Cortex of kidney (tissue), 1 donor: ENCODE measurements around the gene NEUROD4.

Experiments used
- DNase-seq: peaks from one replicate; lab custom pipeline; 2025; lab: John Stamatoyannopoulos, UW

Gene NEUROD4

DNA sequence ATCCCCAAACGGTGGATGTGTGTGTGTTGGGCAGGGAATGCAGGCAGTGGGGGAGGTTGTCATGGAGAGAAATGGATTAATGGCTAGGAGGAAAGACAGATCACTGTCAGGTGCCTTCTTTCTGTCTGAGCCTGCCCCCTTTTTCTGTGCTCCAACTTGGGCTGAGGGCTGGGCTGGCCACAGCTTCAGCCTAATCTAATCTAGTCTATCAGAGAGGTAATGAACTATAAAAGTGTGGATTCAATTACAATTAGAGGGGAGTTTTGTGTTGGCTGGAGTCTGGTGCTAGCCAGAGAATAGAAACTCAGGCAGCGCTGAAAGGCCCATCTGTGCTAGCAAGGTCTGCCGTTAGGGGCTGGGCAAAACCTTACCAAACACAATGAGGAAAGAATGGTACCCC, 41.2 kb downstream of the NEUROD4 start:
- DNase-seq = no peak

DNA sequence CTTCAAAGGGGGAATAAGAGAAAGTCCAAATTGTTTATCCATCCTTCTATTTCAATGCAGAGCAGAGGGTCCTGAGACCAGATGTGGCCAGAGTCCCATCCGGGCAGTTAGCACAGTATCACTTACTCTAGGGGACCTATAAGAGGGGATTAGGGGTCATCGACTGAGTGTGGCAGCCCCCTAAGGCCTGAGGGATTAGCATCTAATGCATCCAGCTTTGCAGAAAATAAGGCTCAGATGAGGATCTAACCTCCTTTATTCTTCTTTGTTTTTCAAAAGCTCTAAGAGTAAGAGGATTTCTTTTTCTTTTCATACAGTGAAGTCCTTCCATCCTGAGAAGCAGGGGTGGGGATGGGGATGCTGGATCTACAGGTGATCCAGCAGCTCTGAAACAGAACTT, 43.5 kb downstream of the NEUROD4 start:
- no peak for DNase-seq

DNA sequence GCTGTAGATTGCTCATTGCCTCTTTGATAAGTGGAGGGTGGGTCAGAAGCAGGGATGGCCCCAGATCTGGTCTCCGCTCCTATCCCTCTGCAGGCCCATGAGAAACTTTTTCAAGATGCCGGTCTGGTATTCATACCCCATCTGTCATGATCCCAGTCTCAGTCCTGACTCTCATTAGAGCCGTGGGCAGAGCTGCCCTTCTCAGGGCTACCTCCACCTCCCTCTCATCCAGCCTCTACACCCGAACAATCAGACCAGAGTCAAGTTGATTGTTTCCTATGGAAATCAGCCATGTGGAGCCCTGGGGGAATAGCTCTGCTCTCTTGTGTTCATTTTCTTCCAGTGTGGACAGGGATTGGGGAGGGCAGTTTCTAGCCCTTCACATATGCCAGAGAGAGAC, 45.8 kb downstream of the NEUROD4 start:
- DNase-seq = no peak

DNA sequence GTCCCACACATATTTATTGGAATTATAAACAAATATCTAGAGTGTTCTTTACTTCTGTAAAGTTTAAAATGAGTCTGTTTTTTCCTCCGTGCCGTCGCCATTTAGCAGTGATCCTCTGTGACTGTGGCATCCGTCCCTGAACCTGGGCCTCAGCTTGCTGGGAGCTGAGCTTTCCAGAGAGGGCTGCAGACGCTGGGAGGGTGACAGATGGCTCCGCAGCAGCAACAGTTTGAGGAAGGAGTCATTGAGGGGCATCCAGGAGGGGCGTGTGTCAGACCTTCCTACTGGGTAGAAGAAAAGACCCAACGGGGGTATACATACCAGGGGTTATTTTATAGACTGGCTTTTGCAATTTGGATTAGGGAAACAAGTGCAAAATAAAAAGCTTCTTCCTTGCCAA, 47.9 kb downstream of the NEUROD4 start:
- DNase-seq = no peak

DNA sequence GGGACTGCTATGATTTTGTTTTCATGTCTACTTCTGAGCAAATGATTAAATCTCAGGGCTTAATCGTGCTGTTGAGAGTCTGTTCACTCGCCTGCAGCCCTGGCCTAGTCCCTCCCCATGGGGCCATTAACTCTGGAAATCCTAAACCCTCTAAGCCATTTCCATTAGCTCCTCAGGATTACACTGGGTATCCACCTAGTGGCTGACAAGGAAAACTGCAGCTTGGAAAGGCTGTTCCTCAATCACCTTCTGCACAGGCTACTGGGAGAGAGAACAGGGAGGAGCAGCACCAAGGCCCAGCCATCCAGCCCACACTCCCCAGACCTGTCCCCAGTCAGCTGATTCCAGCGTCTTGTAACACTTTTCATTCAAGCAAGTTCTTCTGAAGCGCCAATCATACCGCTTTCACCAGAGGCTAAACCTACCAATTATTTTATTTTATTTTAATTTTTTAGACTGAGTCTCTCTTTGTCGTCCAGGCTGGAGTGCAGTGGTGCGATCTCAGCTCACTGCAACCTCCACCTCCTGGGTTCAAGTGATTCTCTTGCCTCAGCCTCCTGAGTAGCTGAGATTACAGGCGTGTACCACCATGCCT, 48.7 kb downstream of the NEUROD4 start:
- DNase-seq = no peak

DNA sequence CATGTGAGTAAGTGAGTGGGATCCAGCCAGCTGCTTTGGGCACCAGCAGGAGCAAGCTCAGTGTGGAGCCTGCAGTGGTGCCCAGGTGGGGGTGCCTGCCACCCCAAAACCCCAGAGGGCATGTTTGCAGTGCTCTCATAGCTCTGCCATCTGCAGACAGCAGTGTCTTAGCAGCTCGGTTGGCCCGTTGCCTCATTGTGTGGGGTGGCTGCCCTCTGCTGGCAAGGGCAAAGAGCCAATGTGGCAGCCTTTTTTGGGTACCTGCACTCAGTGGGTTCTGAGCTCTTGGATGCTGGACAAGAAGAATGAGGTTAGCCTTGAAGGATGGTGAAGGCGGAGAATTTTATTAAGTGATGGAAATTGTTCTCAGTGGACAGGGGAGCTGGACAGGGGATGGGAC, 52.3 kb downstream of the NEUROD4 start:
- DNase-seq = no peak

DNA sequence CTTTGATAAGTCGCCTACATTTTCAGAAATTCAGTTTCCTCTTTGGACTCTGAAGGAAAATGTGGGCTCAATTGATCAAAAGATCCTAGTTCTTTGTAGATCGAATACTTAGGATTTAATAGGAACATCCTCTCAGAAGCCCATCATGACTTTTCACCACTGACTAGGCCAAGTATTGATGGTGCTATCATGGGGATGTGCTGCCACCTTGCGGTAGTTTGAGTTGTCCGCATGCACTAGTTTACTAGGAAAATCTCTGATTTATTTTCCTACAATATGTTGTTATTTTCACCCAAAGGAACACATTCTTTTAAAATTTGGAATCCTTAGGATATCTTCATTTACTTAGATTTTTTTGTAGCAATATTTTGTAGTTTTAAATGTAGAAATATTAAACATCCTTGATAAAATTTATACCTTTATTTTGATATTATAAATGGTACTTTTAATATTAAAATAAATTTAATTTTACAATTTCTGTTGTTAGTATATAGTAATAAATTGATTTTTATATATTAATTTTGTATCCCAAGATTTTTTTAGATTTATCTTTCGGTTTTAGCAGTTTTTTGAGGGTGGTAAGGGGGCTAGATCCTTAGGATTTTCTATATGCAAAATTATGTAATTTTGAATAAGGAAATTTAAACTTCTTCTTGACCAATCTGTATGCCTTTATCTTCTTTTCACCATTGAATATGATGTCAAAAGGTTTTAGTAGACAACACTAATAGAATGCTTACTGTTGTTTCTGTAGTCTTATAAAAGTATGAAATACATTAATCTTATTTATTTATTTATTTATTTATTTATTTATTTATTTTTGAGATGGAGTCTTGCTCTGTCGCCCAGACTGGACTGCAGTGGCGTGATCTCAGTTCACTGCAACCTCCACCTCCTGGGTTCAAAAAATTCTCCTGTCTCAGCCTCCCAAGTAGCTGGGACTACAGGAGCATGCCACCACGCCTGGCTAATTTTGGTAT, 53.6 kb downstream of the NEUROD4 start:
- no peak for DNase-seq

DNA sequence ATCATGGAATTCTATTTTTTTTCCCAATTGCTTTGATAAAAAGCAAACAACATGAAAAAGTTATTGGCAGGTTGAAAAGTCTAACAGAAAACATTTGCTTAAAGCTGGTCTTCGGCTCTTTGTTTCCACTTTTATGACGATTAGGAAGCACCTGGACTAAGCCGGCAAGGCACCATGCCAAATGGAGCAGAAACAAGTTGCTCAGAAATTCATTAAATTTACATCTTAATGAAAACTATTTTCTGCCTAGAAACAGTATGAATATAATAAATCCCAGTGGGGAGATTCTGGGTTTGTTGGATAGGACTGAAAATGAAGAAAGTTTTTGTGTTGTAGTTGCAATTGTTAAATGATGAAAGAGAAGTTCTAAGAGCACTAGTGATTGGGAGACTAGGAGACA, 55.0 kb downstream of the NEUROD4 start:
- DNase-seq = no peak
